Subcutaneous adipose tissue (tissue), 4 donors: ENCODE results near the gene HTR3A. TPM values are rescaled to one million over a fixed set of nuclear protein-coding genes. Genes with fewer than 3 reads are reported as not detected.

Experiments used
- total RNA-seq, 4 donors: library from RNA; depleted of rRNA; stranded (reverse); fragments of >200 nt; gene quantifications; one replicate each; pipeline ENCODE4 v1.1.0, GENCODE V29; 2016
- TF ChIP-seq, protein P1 (sequence below): fragments of 450-650 bp; IDR thresholded peaks from one replicate; pipeline ENCODE4 v1.5.1; 2016; ENCODE audit warnings: low read depth, mild to moderate bottlenecking, control low read depth, antibody characterized with exemption, moderate library complexity

HTR3A gene
- total RNA-seq, 4 donors from 2014 or later, result not detected

DNA sequence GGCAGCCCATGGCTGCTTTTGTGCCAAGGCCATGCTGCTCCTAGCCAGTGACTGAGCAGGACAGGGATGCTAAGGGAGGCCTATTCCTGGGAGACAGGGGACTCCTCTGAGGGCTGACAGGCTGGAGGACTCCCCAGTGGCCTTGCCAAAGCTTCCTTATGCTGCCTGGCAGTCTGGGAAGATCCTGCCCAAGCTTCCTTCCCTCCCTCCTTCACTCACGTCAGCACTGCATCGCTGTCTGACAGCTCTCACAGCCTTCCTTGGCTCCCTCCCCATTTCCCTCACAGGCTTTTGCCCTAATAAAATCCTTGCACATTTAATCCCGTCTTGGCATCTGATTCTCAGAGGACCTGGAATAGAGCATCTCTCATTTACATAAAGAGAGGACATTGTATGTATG lies 26.5 kb downstream of the HTR3A start:
- TF ChIP-seq, protein P1, sequence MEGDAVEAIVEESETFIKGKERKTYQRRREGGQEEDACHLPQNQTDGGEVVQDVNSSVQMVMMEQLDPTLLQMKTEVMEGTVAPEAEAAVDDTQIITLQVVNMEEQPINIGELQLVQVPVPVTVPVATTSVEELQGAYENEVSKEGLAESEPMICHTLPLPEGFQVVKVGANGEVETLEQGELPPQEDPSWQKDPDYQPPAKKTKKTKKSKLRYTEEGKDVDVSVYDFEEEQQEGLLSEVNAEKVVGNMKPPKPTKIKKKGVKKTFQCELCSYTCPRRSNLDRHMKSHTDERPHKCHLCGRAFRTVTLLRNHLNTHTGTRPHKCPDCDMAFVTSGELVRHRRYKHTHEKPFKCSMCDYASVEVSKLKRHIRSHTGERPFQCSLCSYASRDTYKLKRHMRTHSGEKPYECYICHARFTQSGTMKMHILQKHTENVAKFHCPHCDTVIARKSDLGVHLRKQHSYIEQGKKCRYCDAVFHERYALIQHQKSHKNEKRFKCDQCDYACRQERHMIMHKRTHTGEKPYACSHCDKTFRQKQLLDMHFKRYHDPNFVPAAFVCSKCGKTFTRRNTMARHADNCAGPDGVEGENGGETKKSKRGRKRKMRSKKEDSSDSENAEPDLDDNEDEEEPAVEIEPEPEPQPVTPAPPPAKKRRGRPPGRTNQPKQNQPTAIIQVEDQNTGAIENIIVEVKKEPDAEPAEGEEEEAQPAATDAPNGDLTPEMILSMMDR, result no peak

DNA sequence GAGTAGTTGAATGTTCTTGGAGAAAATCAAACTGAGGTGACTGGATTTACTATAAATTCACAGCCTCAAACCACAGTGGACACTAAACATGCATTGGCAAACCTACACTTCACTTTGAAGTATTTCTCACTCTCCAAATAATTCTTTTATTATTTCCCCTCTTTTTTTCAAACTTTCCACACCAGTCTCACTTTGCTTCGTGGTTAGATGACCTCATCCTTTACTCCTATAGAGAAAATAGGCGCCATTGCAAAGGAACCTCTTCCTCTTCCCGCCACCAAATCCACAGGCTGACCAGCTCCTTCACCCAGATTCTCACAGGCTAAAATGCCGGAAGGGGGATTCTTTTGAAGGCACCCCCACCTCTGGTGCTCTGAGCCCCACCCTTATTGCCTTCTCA lies 33.4 kb downstream of the HTR3A start:
- TF ChIP-seq, protein P1, result no peak

DNA sequence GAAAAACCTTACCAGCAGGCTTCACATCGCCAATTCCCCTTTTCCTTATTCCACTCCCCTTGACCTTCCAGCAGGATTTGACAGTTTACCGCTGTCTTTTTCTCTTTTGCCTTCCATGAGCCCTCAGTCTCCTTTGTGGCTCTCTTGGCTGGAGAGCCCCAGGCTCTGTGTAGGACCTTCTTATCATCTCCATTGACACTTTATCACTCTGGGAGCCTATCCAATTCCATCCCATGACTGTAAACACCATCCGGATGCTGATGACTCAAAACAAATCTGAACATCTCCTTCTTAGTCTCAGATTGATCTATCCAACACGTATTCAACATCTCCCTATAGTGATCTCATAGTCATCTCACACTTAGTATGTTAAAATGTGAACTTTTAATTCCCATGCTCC lies 36.0 kb downstream of the HTR3A start:
- TF ChIP-seq, protein P1, result no peak

DNA sequence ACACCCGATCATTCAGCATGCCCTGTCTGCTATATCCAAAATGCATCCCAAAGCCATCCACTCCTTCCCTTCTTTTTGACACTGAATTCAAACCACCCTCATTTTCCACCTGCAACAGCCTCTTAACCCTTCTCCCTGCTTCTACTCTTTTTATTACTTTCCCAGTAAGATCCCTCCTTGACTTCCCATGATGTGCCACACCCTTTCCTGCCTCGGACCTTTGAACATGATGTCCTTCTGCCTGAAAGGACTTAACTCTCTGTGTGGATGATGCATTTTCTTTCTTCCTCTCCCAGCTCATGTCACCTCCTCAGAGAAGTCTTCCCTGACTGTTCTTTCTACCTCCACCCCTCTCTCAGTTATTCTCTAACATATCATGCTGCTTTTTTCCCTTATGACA lies 36.5 kb downstream of the HTR3A start:
- TF ChIP-seq, protein P1, result no peak

DNA sequence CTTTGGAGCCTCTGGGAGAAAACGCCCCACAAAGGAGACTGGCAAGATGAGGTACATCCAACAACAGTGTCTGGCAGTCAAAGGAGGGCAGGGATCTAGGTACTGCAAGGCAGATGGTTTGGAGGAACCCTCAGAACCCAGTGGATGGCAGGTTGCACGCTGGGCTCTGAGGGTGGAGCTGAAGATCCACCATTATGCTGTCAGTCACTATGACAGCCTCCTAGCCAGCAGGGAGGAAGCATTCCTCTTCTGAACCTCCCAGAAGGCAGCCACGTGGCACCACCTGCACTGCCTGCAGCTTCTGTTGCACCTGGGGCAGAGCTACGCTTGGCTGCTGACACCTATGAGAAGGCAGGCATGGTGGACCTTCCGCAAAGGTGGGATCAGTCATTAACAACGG lies 40.2 kb downstream of the HTR3A start:
- TF ChIP-seq, protein P1, result no peak

DNA sequence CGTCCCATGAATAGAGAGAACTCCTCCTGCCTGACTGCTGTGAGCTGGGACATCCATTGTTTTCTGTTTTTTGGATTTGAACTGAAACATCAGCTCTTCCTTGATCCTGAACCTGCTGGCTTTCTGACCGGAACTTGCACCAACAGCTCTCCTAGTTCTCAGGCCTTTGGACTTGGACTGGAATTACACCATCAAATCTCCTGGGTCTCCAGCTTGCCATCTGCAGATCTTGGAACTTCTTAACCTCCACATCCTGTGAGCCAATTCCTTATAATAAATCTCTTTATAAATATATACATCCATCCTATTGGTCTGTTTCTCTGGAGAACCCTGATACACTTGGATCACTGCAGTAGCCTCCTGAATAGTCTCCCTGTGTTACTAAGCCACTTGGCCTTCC lies 42.1 kb downstream of the HTR3A start:
- TF ChIP-seq, protein P1, result no peak

DNA sequence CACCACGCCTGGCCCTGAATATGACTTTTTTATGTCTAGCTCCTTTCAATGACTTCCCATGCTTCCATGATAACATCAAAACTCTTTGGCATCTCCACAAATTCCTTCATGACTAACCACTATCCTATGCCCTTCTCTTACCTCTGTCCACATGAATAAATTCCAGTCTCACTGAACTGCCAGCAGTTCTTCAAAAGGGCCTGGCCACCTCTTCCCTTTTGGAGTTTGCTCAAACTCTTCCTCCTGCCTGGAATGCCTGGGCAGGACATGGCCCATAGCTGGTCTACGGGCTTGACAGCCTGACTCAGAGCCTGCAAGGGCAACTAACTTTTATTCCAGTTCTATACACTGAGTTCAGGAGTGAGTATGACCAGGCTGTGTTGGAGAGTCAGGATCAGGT lies 42.8 kb downstream of the HTR3A start:
- TF ChIP-seq, protein P1, result no peak

DNA sequence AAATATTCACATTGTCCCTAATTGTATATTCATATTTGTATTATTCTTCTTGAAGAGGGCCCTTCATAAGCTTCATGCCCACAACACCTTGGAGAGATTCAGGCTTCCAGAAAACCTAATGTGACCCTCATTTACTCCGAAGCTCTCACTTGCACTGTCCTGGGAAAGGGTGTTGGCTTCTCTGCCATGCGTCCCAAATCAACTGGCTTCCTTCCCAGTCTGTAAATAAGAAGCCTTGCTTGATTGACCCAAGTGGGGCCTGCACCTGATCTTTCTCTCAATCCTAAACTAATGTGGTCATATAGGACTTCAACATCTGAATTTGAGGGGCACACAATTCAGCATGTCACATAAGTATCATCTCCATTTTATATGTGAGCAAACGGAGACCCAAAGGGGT lies 44.1 kb downstream of the HTR3A start:
- TF ChIP-seq, protein P1, result no peak
